Epithelial cell of proximal tubule (primary cell): Measurements from ENCODE around the gene IFNL3. TPM values are rescaled to one million over a fixed set of nuclear protein-coding genes. Genes with fewer than 3 reads are reported as not detected.

ENCODE experiments used
- DNase-seq: peaks from one replicate; pipeline ENCODE4 v3.0.0-alpha.2; 2011; ENCODE audit warnings: low read depth
- H3K4me3 ChIP-seq: 2 replicates; pipeline ENCODE4 v1.5.1; 2011; ENCODE audit warnings: low read depth, mild to moderate bottlenecking, low read length
- total RNA-seq: library from RNA; depleted of rRNA; stranded (reverse); fragments of >200 nt; gene quantifications from 2 replicates; pipeline ENCODE4 v1.2.3, GENCODE V29; 2015
- TF ChIP-seq, protein P1 (sequence below): conservative IDR thresholded peaks from 2 replicates; pipeline ENCODE4 v1.5.1; 2012; ENCODE audit warnings: low read depth, mild to moderate bottlenecking, low read length

The IFNL3 gene
- total RNA-seq, 1 donor from 2014 or later = not detected

GRCh38 chr19:39195755-39196154 is 49.1 kb downstream of the IFNL3 start:
- H3K4me3 ChIP-seq = no peak overlapping the region
- DNase-seq = no peak
- TF ChIP-seq, protein P1, sequence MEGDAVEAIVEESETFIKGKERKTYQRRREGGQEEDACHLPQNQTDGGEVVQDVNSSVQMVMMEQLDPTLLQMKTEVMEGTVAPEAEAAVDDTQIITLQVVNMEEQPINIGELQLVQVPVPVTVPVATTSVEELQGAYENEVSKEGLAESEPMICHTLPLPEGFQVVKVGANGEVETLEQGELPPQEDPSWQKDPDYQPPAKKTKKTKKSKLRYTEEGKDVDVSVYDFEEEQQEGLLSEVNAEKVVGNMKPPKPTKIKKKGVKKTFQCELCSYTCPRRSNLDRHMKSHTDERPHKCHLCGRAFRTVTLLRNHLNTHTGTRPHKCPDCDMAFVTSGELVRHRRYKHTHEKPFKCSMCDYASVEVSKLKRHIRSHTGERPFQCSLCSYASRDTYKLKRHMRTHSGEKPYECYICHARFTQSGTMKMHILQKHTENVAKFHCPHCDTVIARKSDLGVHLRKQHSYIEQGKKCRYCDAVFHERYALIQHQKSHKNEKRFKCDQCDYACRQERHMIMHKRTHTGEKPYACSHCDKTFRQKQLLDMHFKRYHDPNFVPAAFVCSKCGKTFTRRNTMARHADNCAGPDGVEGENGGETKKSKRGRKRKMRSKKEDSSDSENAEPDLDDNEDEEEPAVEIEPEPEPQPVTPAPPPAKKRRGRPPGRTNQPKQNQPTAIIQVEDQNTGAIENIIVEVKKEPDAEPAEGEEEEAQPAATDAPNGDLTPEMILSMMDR = no peak

GRCh38 chr19:39194832-39195542 is 49.8 kb downstream of the IFNL3 start:
- no peak overlapping the region for H3K4me3 ChIP-seq
- TF ChIP-seq, protein P1 = no peak
- no peak for DNase-seq

- TF ChIP-seq, protein P1 = no peak
- no peak for DNase-seq
- H3K4me3 ChIP-seq = no peak overlapping the region
These were observed 51.0 kb downstream of the IFNL3 start for GRCh38 chr19:39193803-39194202.

Other genes starting within 250 kb of the IFNL3 start
- 8.0 and 14.3 TPM in 2 replicates for gene FBXO27, start 212.5 kb downstream of the IFNL3 start, total RNA-seq
- gene ACP7, start 160.6 kb downstream of the IFNL3 start, total RNA-seq = 0.22 and 0.23 TPM in 2 replicates
- gene PAK4, start 119.2 kb downstream of the IFNL3 start, total RNA-seq = 24.7 and 27.5 TPM in 2 replicates
- 9.9 and 11.4 TPM in 2 replicates for gene NCCRP1, start 48.0 kb downstream of the IFNL3 start, total RNA-seq
- not detected in 2 replicates for gene SYCN, start 40.7 kb downstream of the IFNL3 start, total RNA-seq
- gene IFNL4, start 3.9 kb upstream of the IFNL3 start, total RNA-seq = not detected in 2 replicates
- gene IFNL2, start 23.4 kb upstream of the IFNL3 start, total RNA-seq = not detected in 2 replicates
- gene IFNL1, start 51.4 kb upstream of the IFNL3 start, total RNA-seq = not detected in 2 replicates
- gene LRFN1, start 75.9 kb upstream of the IFNL3 start, total RNA-seq = 0.06 and 0.29 TPM in 2 replicates
- not detected in 2 replicates for gene GMFG, start 91.0 kb upstream of the IFNL3 start, total RNA-seq
- 60.0 and 65.6 TPM in 2 replicates for gene SAMD4B, start 97.4 kb upstream of the IFNL3 start, total RNA-seq
- 63.4 and 72.6 TPM in 2 replicates for gene PAF1, start 146.1 kb upstream of the IFNL3 start, total RNA-seq
- 20.9 and 34.9 TPM in 2 replicates for gene MED29, start 146.4 kb upstream of the IFNL3 start, total RNA-seq
- gene ZFP36, start 161.8 kb upstream of the IFNL3 start, total RNA-seq = 9.7 and 10.0 TPM in 2 replicates
- gene PLEKHG2, start 167.7 kb upstream of the IFNL3 start, total RNA-seq = 17.7 and 22.3 TPM in 2 replicates
- 2,362 and 2,974 TPM in 2 replicates for gene RPS16, start 190.9 kb upstream of the IFNL3 start, total RNA-seq
- 115 and 126 TPM in 2 replicates for gene SUPT5H, start 200.6 kb upstream of the IFNL3 start, total RNA-seq
- 98.1 and 146 TPM in 2 replicates for gene TIMM50, start 235.8 kb upstream of the IFNL3 start, total RNA-seq